GM21367 (cell line): ENCODE data around the gene MAGI2.
"Not testable (repeated sequence)": the region's sequence is repeated elsewhere in the genome, so short reads cannot be mapped to it uniquely, and the experiment has no call there.

ENCODE experiments used
- ATAC-seq: cut with Tn5 transposase; IDR thresholded peaks from one replicate; pipeline ENCODE4 v1.9.1; 2021; ENCODE audit not compliant: unreplicated experiment

MAGI2 gene

DNA sequence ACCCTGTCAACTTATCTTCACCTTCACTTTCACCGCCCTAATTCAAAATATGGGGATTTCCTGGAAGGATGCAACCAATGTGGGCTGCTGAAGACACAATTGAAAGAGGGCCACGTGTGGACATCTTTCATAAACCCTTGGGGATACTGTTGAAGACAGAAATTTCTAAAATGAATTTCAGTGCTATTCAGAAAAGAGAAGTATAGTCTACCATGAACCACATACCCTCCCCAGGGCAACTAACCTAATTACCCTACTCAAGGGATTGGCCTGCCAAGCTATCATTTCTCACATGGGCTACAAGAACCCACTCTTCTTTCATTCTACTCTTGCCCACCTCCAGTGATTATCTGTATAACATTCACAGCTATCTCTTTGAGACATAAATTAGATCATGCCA is 1428.9 kb downstream of the MAGI2 start:
- ATAC-seq = no peak

GRCh38 chr7:78023191-78023590 is 1430.3 kb downstream of the MAGI2 start:
- ATAC-seq = no peak

DNA sequence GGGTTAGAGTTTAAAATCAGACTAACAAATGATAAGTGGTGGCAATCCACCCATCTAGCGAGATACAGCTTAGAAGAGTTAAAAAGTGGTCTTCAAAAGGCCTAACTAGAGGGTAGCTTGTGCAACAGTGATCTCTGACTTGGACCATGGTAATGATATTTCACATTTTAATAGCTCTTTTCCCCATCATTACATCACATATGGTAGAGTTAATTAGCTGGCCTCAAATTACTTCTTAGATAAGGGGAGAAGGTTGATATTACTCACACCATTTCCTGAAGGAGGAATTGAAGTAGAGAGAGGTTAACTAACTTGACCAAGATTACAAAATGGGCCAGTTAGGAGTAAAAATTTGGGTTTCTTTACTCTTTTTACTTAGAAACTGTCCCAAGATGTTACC is 1431.3 kb downstream of the MAGI2 start:
- no peak for ATAC-seq

DNA sequence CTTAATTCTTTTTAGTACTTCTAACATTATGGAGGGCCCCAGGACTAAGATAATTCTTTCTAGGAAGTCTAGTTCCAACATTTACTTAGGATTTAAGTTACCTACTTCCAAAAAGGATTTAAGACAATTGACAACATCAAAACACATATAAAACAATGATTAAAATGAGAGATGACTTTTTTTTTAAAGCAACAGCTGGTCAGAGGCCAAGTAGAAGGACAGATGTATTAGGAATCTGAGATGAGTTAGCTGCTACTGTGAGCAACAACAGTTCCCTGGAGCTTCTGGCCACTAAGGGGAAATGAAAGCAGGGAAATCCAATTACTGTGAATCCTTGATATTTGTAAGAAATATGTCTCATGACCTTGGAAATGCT is 1432.6 kb downstream of the MAGI2 start:
- no peak for ATAC-seq

DNA sequence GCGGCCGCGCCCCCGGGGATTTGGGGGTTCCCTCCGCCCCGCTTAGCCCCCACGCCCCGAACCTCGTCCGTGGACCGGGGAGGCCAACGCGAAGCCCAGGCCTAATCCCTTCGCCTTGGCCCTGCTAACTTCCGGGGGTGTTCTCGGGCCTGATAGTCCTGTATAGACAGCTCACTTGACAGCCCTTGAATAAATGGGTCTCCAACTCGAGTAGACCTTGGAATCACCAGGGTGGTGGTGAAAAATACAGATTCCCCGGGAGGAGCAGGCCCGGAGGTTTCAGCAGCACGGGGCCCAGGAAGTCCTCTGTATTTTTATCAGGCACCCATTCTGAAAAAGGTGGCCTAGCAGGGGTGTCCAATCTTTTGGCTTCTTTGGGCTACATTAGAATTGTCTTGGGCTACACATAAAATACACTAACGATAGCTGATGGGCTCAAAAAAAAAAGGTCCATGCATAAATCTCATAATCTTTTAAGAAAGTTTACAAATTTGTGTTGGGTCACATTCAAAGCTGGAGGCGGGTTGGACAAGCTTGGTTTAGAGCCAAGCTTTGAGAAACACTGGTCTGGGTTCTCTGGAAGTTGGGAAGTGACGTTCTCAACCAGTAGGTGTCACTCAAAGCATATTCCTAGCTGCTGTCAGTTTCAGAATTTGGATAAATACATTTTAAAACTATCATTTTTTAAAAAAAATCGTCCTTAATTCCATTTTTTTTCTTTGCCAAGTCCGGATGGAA is 1433.2 kb downstream of the MAGI2 start:
- ATAC-seq = peak; percentile 44

DNA sequence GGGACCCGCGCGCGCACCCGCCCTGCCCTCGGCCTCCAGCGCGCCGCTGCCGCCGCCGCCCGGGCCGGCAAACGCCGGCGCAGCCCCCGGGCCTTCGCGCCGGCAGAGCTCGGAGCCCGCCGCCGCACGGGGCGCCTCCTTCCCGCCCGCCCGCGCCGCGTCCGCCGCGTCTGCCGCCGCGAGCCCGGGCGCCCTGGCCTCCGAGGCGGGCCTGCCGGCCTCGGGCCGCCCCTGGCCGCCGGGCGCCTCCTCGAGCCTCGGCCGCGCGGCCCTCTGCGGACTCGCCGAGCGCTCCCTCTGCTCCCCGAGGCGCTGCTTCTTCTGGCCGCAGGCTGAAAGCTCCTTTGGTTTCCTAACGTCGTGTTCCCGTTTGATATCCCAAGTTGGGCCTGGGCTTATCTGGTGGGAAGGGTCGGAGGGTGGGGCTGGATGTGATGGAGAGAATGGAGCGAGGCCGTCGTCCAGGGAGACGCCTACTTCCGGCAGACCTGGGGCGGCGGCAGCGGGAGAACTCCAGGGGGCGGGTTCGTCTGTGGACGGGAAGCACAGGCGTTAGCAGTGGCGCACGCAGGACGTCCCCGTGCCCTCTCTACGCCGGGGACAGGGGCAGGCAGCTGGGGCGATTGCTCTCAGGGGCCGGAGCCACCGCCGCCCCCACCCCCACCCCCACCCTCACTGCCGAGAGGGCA is 1433.9 kb downstream of the MAGI2 start:
- peak; percentile 89 for ATAC-seq

- no peak for ATAC-seq
Measured at GRCh38 chr7:78018641-78019446, 1434.6 kb downstream of the MAGI2 start.

DNA sequence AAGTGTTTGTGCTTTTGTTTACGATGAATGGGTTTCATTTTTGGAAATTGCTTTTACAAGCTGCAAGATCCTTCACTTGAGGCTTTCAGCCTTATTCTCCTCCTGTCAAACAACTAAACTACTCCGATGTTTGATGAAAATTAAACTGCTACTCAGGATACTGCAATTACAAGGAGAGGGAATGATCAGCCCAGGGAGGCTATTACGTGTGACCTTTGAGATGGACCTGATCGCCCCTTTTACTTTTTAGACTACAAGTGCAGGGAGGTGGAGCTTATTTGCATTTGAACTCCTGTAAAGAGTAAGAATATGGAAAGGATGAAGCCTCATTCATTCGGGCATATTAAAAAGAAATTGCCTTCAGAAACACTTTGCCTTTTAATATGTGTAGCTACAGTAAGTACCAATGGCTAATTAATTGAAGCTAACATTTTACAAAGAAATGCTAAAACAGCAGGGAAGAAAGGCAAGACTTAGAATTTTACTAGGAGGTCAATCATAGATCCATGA is 1435.8 kb downstream of the MAGI2 start:
- ATAC-seq = no peak

DNA sequence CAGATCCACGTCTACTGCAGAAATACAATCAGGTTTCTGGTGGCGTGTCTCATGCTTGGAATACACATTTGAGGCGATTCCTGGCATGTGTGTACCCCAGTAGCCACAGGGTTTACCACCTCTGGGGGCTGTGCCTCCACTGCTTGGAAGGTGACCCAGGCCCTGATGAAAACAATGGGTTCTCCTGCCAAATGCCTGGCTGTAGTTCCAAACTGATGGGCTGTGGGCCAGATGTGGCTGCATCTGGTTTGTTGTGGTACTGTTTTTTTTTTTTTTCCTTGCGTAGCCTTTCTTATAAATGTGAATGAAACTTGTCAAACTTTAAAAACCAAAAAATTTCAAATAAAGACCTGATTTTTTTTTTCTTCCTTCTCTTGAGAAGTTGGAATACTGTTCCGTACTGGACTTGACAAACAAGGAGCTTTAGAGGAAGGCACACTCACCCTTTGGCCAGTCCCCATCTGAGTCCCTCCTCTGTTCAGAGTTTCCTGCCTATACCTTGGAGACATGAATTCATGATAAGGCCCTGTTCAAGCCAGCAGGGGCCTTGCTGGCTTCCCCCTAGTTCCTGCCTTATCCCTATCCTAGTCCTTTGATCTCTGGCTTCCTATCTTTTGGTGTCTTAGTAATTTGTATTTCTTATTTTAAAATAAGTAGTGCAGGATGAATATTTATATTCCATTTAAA is 1437.8 kb downstream of the MAGI2 start:
- ATAC-seq = no peak

DNA sequence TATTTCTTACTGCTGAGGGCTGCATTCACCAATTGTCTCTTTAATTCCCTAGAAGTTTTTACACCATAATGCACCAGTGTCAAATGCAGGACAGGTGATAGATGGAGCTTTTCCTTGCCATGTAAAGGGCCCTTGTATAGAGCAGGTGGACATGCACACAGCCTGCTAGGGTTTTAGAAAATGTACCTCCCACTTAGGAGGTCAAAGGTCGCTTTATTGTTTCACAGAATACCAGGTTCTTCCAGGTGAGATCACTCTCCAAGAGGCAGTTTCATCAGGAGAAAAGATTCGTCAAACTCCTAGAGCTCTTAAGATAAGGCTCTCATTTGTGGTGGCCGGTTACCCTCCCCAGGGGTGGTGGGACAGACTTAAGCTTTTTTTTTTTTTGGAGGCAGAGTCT is 1439.1 kb downstream of the MAGI2 start:
- no peak for ATAC-seq

- ATAC-seq = no peak
Measured at GRCh38 chr7:78013386-78013785, 1440.1 kb downstream of the MAGI2 start.

- ATAC-seq = no peak
Measured at GRCh38 chr7:78011642-78012041, 1441.8 kb downstream of the MAGI2 start.

- ATAC-seq = no peak
Measured at GRCh38 chr7:78007231-78007630, 1446.2 kb downstream of the MAGI2 start.

- no peak for ATAC-seq
Measured at GRCh38 chr7:78006063-78006755, 1447.3 kb downstream of the MAGI2 start.

DNA sequence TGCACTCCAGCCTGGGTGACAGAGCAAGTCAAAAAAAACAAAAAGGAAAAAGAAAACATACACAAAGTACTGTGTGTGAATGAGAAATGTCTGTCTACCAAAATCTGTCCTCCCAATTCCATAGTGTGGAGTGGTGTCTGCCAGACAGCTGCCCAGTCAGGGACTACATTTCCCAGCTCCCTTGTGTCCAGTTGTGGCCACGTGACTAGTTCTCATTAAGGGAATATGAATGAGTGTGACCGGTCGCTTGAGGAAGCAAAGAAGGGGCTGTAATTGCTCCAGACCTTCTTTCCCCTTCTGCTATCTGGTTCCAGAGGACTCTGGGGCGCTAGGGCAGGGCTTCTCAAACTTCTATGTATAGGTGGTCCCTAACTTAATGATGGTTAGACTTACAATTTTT is 1450.8 kb downstream of the MAGI2 start:
- ATAC-seq = no peak

DNA sequence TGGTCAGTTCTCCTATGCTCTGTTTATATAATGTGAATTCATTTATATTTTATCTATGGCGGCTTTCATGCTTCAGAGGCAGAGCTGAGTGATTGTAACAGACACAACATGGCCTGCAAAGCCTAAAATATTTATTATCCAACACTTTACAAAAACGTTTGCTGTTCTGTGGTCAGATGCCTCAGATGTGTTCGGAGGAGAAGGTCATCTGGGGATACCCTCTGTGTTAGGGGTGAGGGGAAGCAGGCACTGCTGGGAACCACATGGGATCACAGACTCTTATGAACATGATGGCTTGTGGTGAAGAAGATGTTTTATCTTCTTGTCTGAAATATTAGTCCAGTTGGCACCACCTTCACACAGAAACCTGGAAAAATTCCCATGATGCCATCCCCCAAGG is 1451.4 kb downstream of the MAGI2 start:
- no peak for ATAC-seq

- not testable (repeated sequence) for ATAC-seq
Measured at GRCh38 chr7:77999168-77999567, 1454.3 kb downstream of the MAGI2 start.

DNA sequence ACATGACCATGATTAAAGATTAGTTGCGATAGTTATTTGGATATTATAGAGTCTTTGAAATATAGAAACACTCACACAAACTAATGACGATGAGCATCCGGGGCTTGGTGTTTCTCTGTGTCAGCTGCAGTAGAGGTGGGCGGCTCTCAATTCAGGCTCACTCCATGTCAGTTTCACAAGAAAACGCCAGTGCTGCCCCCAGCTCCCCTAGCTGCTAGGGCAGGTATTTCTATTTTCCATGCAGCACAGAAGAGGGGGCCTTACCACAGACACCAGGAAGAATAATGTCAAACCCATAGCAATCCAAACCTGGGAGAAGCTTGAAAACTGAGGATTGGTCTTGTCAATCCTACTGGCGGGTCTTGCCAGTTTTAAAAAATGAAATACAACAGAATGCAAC is 1457.8 kb downstream of the MAGI2 start:
- ATAC-seq = no peak

GRCh38 chr7:77993838-77994237 is 1459.6 kb downstream of the MAGI2 start:
- ATAC-seq = no peak

DNA sequence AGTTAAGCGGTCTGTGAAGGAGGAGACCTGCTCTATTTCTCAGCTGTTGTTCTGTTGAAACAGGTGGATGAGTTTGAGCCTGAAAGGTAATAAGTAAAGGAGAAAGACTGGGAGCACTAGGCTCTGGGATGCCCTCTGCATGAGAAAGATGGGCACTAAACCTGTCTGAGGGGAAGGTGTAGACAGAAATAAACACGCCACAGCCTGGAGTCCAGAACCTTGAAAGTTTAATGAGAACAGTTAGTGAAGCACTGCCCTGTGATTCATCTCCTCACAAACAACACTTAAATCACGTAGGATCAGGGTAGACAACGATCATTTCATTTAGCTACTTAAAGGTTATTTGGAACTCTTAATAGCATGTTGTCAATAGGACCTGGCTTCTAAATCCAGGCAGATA is 1461.8 kb downstream of the MAGI2 start:
- ATAC-seq = no peak
